GM23248 (cell line): ENCODE data around the gene SCEL. TPM values are rescaled to one million over a fixed set of nuclear protein-coding genes. Genes with fewer than 3 reads are reported as not detected.

Experiments used
- DNase-seq: peaks from one replicate; pipeline ENCODE4 v3.0.0-alpha.2; 2015
- H2AFZ ChIP-seq: fragments of 200-600 bp; sonication (generic); 2 replicates; pipeline ENCODE4 v1.6.1; 2016; ENCODE audit warnings: antibody characterized with exemption
- H3F3A ChIP-seq: fragments of 200-600 bp; sonication (generic); 2 replicates; pipeline ENCODE4 v1.6.1; 2016; ENCODE audit warnings: mild to moderate bottlenecking, antibody characterized with exemption, mixed run types; ENCODE audit not compliant: insufficient read depth
- H3K27ac ChIP-seq: fragments of 200-600 bp; sonication (generic); 2 replicates; pipeline ENCODE4 v1.5.1; 2016; ENCODE audit warnings: mild to moderate bottlenecking
- H3K27me3 ChIP-seq: fragments of 200-600 bp; sonication (generic); replicated peaks from 2 replicates; pipeline ENCODE4 v1.6.1; 2016; ENCODE audit warnings: mild to moderate bottlenecking; ENCODE audit not compliant: insufficient read depth
- H3K36me3 ChIP-seq: fragments of 200-600 bp; sonication (generic); 2 replicates; pipeline ENCODE4 v1.6.1; 2016; ENCODE audit warnings: low read depth, mild to moderate bottlenecking
- H3K4me1 ChIP-seq: fragments of 200-600 bp; sonication (generic); 2 replicates; pipeline ENCODE4 v1.6.1; 2016; ENCODE audit warnings: mild to moderate bottlenecking; ENCODE audit not compliant: insufficient read depth
- H3K4me2 ChIP-seq: fragments of 200-600 bp; sonication (generic); one replicate; pipeline ENCODE4 v1.6.1; 2016; ENCODE audit warnings: mild to moderate bottlenecking; ENCODE audit not compliant: unreplicated experiment
- H3K4me3 ChIP-seq: fragments of 200-600 bp; sonication (generic); 2 replicates; pipeline ENCODE4 v1.5.1; 2016; ENCODE audit warnings: mild to moderate bottlenecking
- H3K79me2 ChIP-seq: fragments of 200-600 bp; sonication (generic); 2 replicates; pipeline ENCODE4 v1.6.1; 2016; ENCODE audit warnings: mild to moderate bottlenecking; ENCODE audit not compliant: insufficient read depth
- H3K9ac ChIP-seq: fragments of 200-600 bp; sonication (generic); 2 replicates; pipeline ENCODE4 v1.6.1; 2016; ENCODE audit warnings: mild to moderate bottlenecking
- H3K9me2 ChIP-seq: fragments of 200-600 bp; sonication (generic); 2 replicates; pipeline ENCODE4 v1.6.1; 2016; ENCODE audit warnings: mixed run types, mild to moderate bottlenecking, moderate library complexity; ENCODE audit not compliant: insufficient read depth
- H3K9me3 ChIP-seq: fragments of 200-600 bp; sonication (generic); one replicate; pipeline ENCODE4 v1.6.1; 2017; ENCODE audit warnings: low read depth
- H4K20me1 ChIP-seq: fragments of 200-600 bp; sonication (generic); 2 replicates; pipeline ENCODE4 v1.6.0; 2016; ENCODE audit not compliant: insufficient read depth
- EZH2 ChIP-seq: fragments of 200-600 bp; sonication (generic); IDR thresholded peaks from 2 replicates; pipeline ENCODE4 v1.6.1; 2018; ENCODE audit warnings: antibody characterized with exemption, mild to moderate bottlenecking; ENCODE audit not compliant: insufficient read depth, poor library complexity, severe bottlenecking
- EZH2phosphoT487 ChIP-seq: fragments of 200-600 bp; sonication (generic); IDR thresholded peaks from 2 replicates; pipeline ENCODE4 v1.6.1; 2018; ENCODE audit warnings: antibody characterized with exemption, moderate library complexity, mild to moderate bottlenecking, low read depth; ENCODE audit not compliant: insufficient read depth
- WGBS, 2 experiments: methylation state at CpG; one replicate each; pipeline ENCODE4 v1.1.6; 2015 to 2017; ENCODE audit warnings: low lambda C conversion rate in 2 of 2, low coverage in 1 of 2; ENCODE audit errors: missing lambda C conversion rate in 2 of 2; 5-methylcytosine and 5-hydroxymethylcytosine counted together
- in situ Hi-C: fragments of 300-500 bp; cut with MboI; formaldehyde crosslinking; loops from 2 replicates; pipeline ENCODE4 v1.15.0; 2020
- polyA plus RNA-seq: library from polyadenylated mRNA; unstranded; fragments of >200 nt; fragmentation: Nextera tagmentation; extraction: Ambion mirVana; gene quantifications from 2 replicates; pipeline ENCODE4 v1.2.1, GENCODE V29; 2016
- total RNA-seq: library from RNA; depleted of rRNA; stranded (reverse); fragments of >200 nt; shearing (Covaris generic); gene quantifications from 2 replicates; pipeline ENCODE4 v1.2.3, GENCODE V29; 2014

The SCEL gene
- total and polyA plus RNA-seq, 2 experiments from 2014 or later = not detected

- Histone ChIP-seq H3K27ac (no peak overlapping the region), H3K79me2 (no peaks in the 10 kb centered on the region), H3K36me3 (no peaks in the 10 kb centered on the region), H3K9me3 (no peaks in the 10 kb centered on the region), H3K4me2 (no peak overlapping the region), H3K27me3 (peaks cover 29% of the 10 kb centered on the region), H3K4me1 (no peaks in the 10 kb centered on the region), H3F3A (no peaks in the 10 kb centered on the region), H4K20me1 (no peaks in the 10 kb centered on the region), H3K9ac (no peak overlapping the region), H3K4me3 (no peak overlapping the region), H2AFZ (no peak overlapping the region), H3K9me2 (no peaks in the 10 kb centered on the region)
- WGBS, 2 experiments = 2 to 5% methylated on average over 2 of the region's 2 CpGs
- peak; percentile 65 for DNase-seq
- no peak for TF ChIP-seq EZH2
- TF ChIP-seq EZH2phosphoT487 = no peak
- in situ Hi-C loops = no loop called here
These were observed 30.1 kb downstream of the SCEL start for GRCh38 chr13:77565635-77566034.

- no peak overlapping the region for H3K4me2 ChIP-seq
- DNase-seq = no peak
- H4K20me1 ChIP-seq = no peaks in the 10 kb centered on the region
These were observed 36.5 kb downstream of the SCEL start for GRCh38 chr13:77571956-77572355.

GRCh38 chr13:77574096-77574495, 38.6 kb downstream of the SCEL start:
- no peaks in the 10 kb centered on the region for H3F3A ChIP-seq
- H3K36me3 ChIP-seq = no peaks in the 10 kb centered on the region
- no peak overlapping the region for H2AFZ ChIP-seq
- H3K4me2 ChIP-seq = no peak overlapping the region
- TF ChIP-seq EZH2phosphoT487 = no peak
- no peak for TF ChIP-seq EZH2
- peaks cover 14% of the 10 kb centered on the region; the same call in 1 of the 2 replicates for H3K27me3 ChIP-seq
- in situ Hi-C loops = no loop called here
- no peaks in the 10 kb centered on the region for H3K4me1 ChIP-seq
- no peak overlapping the region for H3K27ac ChIP-seq
- H4K20me1 ChIP-seq = no peaks in the 10 kb centered on the region
- no peaks in the 10 kb centered on the region for H3K9me3 ChIP-seq
- WGBS, 2 experiments = 17 to 18% methylated on average over 3 of the region's 3 CpGs
- no peak overlapping the region for H3K4me3 ChIP-seq
- H3K9me2 ChIP-seq = no peaks in the 10 kb centered on the region
- no peaks in the 10 kb centered on the region for H3K79me2 ChIP-seq
- no peak overlapping the region for H3K9ac ChIP-seq
- DNase-seq = no peak

More at GRCh38 chr13:77571956-77572355, 36.5 kb downstream of the SCEL start:
- Histone ChIP-seq H3K4me1 (no peaks in the 10 kb centered on the region), H3K27ac (no peak overlapping the region), H2AFZ (no peak overlapping the region), H3K79me2 (no peaks in the 10 kb centered on the region), H3K4me3 (no peak overlapping the region), H3K9ac (no peak overlapping the region), H3K27me3 (peaks cover 30% of the 10 kb centered on the region; the same call in 1 of the 2 replicates), H3K9me3 (no peaks in the 10 kb centered on the region), H3K36me3 (no peaks in the 10 kb centered on the region), H3K9me2 (no peaks in the 10 kb centered on the region), H3F3A (no peaks in the 10 kb centered on the region)
- WGBS, 2 experiments = 45 to 59% methylated on average over 5 of the region's 5 CpGs
- in situ Hi-C loops = no loop called here
- TF ChIP-seq EZH2phosphoT487 (no peak), EZH2 (no peak)

- H3K4me3 ChIP-seq = no peak overlapping the region
- WGBS, 2 experiments = 57 to 58% methylated on average over 2 of the region's 2 CpGs
- H3K79me2 ChIP-seq = no peaks in the 10 kb centered on the region
- H2AFZ ChIP-seq = no peak overlapping the region
- in situ Hi-C loops = no loop called here
- H3F3A ChIP-seq = no peaks in the 10 kb centered on the region
- H3K9me2 ChIP-seq = no peaks in the 10 kb centered on the region
- H3K9me3 ChIP-seq = no peaks in the 10 kb centered on the region
- DNase-seq = no peak
- H3K9ac ChIP-seq = no peak overlapping the region
- peaks cover 7% of the 10 kb centered on the region for H3K27me3 ChIP-seq
- H3K27ac ChIP-seq = no peak overlapping the region
- no peak for TF ChIP-seq EZH2
- H3K4me1 ChIP-seq = no peaks in the 10 kb centered on the region
- no peak overlapping the region for H3K4me2 ChIP-seq
- no peaks in the 10 kb centered on the region for H3K36me3 ChIP-seq
- no peaks in the 10 kb centered on the region for H4K20me1 ChIP-seq
These were observed 44.5 kb downstream of the SCEL start for GRCh38 chr13:77579959-77580358.

- in situ Hi-C loops = no loop called here
- Histone ChIP-seq H3K4me2 (no peak overlapping the region), H3K79me2 (no peaks in the 10 kb centered on the region), H3F3A (no peaks in the 10 kb centered on the region), H3K9me3 (no peaks in the 10 kb centered on the region), H2AFZ (no peak overlapping the region), H3K4me3 (no peak overlapping the region), H3K27me3 (peaks cover 1% of the 10 kb centered on the region), H3K9me2 (no peaks in the 10 kb centered on the region), H4K20me1 (no peaks in the 10 kb centered on the region), H3K4me1 (no peaks in the 10 kb centered on the region), H3K9ac (no peak overlapping the region), H3K36me3 (no peaks in the 10 kb centered on the region), H3K27ac (no peak overlapping the region)
- DNase-seq = no peak
- WGBS, 2 experiments = 63 to 64% methylated on average over 1 of the region's 1 CpG
- no peak for TF ChIP-seq EZH2phosphoT487
- no peak for TF ChIP-seq EZH2
These were observed 45.2 kb downstream of the SCEL start for GRCh38 chr13:77580748-77581147.
